HEK293T (cell line): ENCODE data around the gene EXOSC7.

ENCODE experiments used
- CTCF ChIA-PET: fragments of 350-600 bp; formaldehyde crosslinking; extraction: SDS; loops from one replicate; lab custom pipeline; 2021; ENCODE audit warnings: antibody characterized with exemption, inconsistent platforms; lab: Yijun Ruan, JAX
- POLR2A ChIA-PET: fragments of 350-600 bp; formaldehyde crosslinking; extraction: SDS; loops from one replicate; lab custom pipeline; 2020; ENCODE audit warnings: antibody characterized with exemption, inconsistent platforms; lab: Yijun Ruan, JAX
- DNase-seq: peaks from one replicate; pipeline ENCODE4 v3.0.0; 2012; ENCODE audit warnings: mixed read lengths; ENCODE audit errors: extremely low spot score
- ARNT ChIP-seq: fragments of 450-650 bp; IDR thresholded peaks from 2 replicates; pipeline ENCODE4 v1.6.1; 2017; ENCODE audit warnings: mild to moderate bottlenecking
- BHLHE40 ChIP-seq: fragments of 450-650 bp; IDR thresholded peaks from 2 replicates; pipeline ENCODE4 v1.6.1; 2016; ENCODE audit warnings: mild to moderate bottlenecking, moderate library complexity, borderline replicate concordance
- CTBP1 ChIP-seq: fragments of 450-650 bp; IDR thresholded peaks from 2 replicates; pipeline ENCODE4 v1.6.1; 2016; ENCODE audit warnings: borderline replicate concordance
- ELF4 ChIP-seq: fragments of 450-650 bp; IDR thresholded peaks from 2 replicates; pipeline ENCODE4 v1.6.1; 2017; ENCODE audit warnings: antibody characterized with exemption
- FOXA1 ChIP-seq: fragments of 450-650 bp; IDR thresholded peaks from 2 replicates; pipeline ENCODE4 v1.6.1; 2016; ENCODE audit warnings: mild to moderate bottlenecking
- FOXK2 ChIP-seq: fragments of 450-650 bp; IDR thresholded peaks from 2 replicates; pipeline ENCODE4 v1.6.1; 2016; ENCODE audit warnings: mild to moderate bottlenecking
- FOXM1 ChIP-seq: fragments of 450-650 bp; IDR thresholded peaks from 2 replicates; pipeline ENCODE4 v1.6.1; 2017; ENCODE audit warnings: mild to moderate bottlenecking, borderline replicate concordance
- HDGF ChIP-seq: fragments of 450-650 bp; IDR thresholded peaks from 2 replicates; pipeline ENCODE4 v1.6.1; 2017; ENCODE audit warnings: antibody characterized with exemption, borderline replicate concordance
- L3MBTL2 ChIP-seq: fragments of 450-650 bp; conservative IDR thresholded peaks from 2 replicates; pipeline ENCODE4 v1.6.1; 2016; ENCODE audit warnings: mild to moderate bottlenecking
- LEF1 ChIP-seq: fragments of 450-650 bp; IDR thresholded peaks from 2 replicates; pipeline ENCODE4 v1.6.1; 2017; ENCODE audit warnings: mild to moderate bottlenecking, borderline replicate concordance
- NFRKB ChIP-seq: fragments of 450-650 bp; IDR thresholded peaks from 2 replicates; pipeline ENCODE4 v1.6.1; 2016; ENCODE audit warnings: mild to moderate bottlenecking, moderate library complexity
- SP1 ChIP-seq: fragments of 450-650 bp; IDR thresholded peaks from 2 replicates; pipeline ENCODE4 v1.6.1; 2017
- SUZ12 ChIP-seq: fragments of 450-650 bp; IDR thresholded peaks from 2 replicates; pipeline ENCODE4 v1.6.1; 2016; ENCODE audit warnings: mild to moderate bottlenecking
- TARDBP ChIP-seq: fragments of 450-650 bp; IDR thresholded peaks from 2 replicates; pipeline ENCODE4 v1.6.1; 2016
- ZNF384 ChIP-seq: fragments of 450-650 bp; IDR thresholded peaks from 2 replicates; pipeline ENCODE4 v1.6.1; 2016
- TF ChIP-seq, protein P1 (sequence below): fragments of 450-650 bp; IDR thresholded peaks from 2 replicates; pipeline ENCODE4 v1.6.1; 2016

The EXOSC7 gene

GRCh38 chr3:45055411-45056143, 79.5 kb downstream of the EXOSC7 start:
- TF ChIP-seq CTBP1 (no peak), ARNT (no peak), L3MBTL2 (no peak), NFRKB (no peak), HDGF (no peak), ELF4 (no peak), FOXK2 (no peak), BHLHE40 (no peak), SP1 (no peak), FOXA1 (no peak), SUZ12 (no peak)
- TF ChIP-seq, protein P1, sequence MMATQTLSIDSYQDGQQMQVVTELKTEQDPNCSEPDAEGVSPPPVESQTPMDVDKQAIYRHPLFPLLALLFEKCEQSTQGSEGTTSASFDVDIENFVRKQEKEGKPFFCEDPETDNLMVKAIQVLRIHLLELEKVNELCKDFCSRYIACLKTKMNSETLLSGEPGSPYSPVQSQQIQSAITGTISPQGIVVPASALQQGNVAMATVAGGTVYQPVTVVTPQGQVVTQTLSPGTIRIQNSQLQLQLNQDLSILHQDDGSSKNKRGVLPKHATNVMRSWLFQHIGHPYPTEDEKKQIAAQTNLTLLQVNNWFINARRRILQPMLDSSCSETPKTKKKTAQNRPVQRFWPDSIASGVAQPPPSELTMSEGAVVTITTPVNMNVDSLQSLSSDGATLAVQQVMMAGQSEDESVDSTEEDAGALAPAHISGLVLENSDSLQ, result no peak
- no peak for DNase-seq
- CTCF ChIA-PET, result interaction anchor here (0.6 to 1.4 kb wide), 6 partner anchors 10 to 155 kb away, joined by 3 to 6 read pairs (median 4); no protein-coding TSS in a partner anchor
- POLR2A ChIA-PET, result interaction anchor here (0.7 kb wide), 1 partner anchor 1056 kb away, joined by 3 read pairs; no protein-coding TSS in a partner anchor

- ChIA-PET POLR2A (no interaction called here), CTCF (interaction anchor here (0.8 kb wide), 1 partner anchor 19 kb away, joined by 4 read pairs; no protein-coding TSS in a partner anchor)
- TF ChIP-seq FOXA1 (no peak), FOXM1 (no peak), CTBP1 (no peak), ELF4 (no peak), ZNF384 (no peak), L3MBTL2 (no peak), ARNT (no peak), TARDBP (no peak), FOXK2 (no peak), SP1 (no peak), SUZ12 (no peak), HDGF (no peak), BHLHE40 (no peak), LEF1 (no peak), NFRKB (no peak)
- TF ChIP-seq, protein P1, result no peak
- no peak for DNase-seq
These were observed 80.7 kb downstream of the EXOSC7 start for GRCh38 chr3:45056608-45057301.

GRCh38 chr3:45057557-45057956, 81.5 kb downstream of the EXOSC7 start:
- POLR2A ChIA-PET, result no interaction called here
- CTCF ChIA-PET, result interaction anchor here (0.8 kb wide), 1 partner anchor 19 kb away, joined by 4 read pairs; no protein-coding TSS in a partner anchor
- TF ChIP-seq TARDBP (no peak), HDGF (no peak), SUZ12 (no peak), L3MBTL2 (no peak), FOXM1 (no peak), SP1 (no peak), CTBP1 (no peak), FOXA1 (no peak), NFRKB (no peak), ARNT (no peak), ZNF384 (no peak), ELF4 (no peak), BHLHE40 (no peak), FOXK2 (no peak), LEF1 (no peak)
- TF ChIP-seq, protein P1, result no peak

DNA sequence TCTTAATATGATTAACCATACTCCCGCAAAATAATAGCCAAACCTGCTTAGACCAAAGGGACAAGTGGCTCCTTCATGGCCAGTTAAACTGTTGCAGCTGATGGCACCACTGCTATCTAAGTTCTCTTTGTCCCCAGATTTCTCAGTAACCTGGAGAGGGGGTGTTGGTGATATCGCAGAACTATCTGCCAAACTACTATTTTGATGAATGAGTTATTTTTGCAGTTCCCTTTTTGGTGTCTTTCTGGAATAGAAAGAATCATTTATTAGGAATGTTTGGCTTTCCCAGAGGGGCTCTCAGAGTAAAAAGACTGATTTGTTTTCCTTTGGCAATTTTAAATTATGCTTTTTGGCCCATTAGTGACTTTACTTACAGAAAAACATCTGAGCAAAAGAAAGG, 83.1 kb downstream of the EXOSC7 start:
- no peak for TF ChIP-seq ELF4
- TF ChIP-seq L3MBTL2, result no peak
- TF ChIP-seq ARNT, result no peak
- no peak for TF ChIP-seq NFRKB
- POLR2A ChIA-PET, result no interaction called here
- DNase-seq, result no peak
- CTCF ChIA-PET, result no interaction called here

More at GRCh38 chr3:45057557-45057956, 81.5 kb downstream of the EXOSC7 start:
- DNase-seq, result no peak

- TF ChIP-seq SUZ12, result no peak
- ChIA-PET POLR2A (no interaction called here), CTCF (no interaction called here)
- no peak for DNase-seq
These were observed 84.3 kb downstream of the EXOSC7 start for GRCh38 chr3:45060165-45060892.
